ENCODE data around the gene AGFG1.

The AGFG1 gene

DNA sequence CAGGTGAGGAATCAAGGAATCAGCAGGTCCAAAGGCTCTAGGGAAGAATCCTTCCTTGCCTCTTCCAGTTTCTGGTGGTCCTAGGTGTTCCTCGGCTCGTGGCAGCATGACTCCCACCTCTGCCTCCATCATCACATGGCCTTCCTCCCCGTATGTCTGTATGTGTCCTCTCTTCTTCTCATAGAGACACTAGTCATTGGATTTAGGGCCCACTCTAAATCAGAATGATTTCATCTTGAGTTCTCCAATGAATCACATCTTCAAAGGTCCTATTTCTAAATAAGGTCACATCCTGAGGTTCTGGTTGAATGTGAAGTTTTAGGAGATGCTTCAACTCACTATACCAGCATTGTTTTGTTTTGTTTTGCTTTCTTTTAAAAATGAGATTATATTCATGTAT is 11.1 kb upstream of the AGFG1 start:
- no peak for DNase-seq (ENCODE audit: low read depth in 1 of 2, low spot score in 1 of 2)
- H3K27me3 ChIP-seq (ENCODE audit: insufficient read depth, poor library complexity, severe bottlenecking): no peaks in the 10 kb centered on the region
- H3K27ac ChIP-seq (replicated peaks): no peak overlapping the region
- H3K4me3 ChIP-seq (replicated peaks; ENCODE audit: insufficient read depth, low read length): no peak overlapping the region
- no peak for TF ChIP-seq POLR2AphosphoS5 (IDR thresholded peaks at IDR 0.05; ENCODE audit: low read depth)
- TF ChIP-seq, protein P1, sequence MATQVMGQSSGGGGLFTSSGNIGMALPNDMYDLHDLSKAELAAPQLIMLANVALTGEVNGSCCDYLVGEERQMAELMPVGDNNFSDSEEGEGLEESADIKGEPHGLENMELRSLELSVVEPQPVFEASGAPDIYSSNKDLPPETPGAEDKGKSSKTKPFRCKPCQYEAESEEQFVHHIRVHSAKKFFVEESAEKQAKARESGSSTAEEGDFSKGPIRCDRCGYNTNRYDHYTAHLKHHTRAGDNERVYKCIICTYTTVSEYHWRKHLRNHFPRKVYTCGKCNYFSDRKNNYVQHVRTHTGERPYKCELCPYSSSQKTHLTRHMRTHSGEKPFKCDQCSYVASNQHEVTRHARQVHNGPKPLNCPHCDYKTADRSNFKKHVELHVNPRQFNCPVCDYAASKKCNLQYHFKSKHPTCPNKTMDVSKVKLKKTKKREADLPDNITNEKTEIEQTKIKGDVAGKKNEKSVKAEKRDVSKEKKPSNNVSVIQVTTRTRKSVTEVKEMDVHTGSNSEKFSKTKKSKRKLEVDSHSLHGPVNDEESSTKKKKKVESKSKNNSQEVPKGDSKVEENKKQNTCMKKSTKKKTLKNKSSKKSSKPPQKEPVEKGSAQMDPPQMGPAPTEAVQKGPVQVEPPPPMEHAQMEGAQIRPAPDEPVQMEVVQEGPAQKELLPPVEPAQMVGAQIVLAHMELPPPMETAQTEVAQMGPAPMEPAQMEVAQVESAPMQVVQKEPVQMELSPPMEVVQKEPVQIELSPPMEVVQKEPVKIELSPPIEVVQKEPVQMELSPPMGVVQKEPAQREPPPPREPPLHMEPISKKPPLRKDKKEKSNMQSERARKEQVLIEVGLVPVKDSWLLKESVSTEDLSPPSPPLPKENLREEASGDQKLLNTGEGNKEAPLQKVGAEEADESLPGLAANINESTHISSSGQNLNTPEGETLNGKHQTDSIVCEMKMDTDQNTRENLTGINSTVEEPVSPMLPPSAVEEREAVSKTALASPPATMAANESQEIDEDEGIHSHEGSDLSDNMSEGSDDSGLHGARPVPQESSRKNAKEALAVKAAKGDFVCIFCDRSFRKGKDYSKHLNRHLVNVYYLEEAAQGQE (IDR thresholded peaks at IDR 0.05; ENCODE audit: insufficient replicate concordance, low read depth): no peak
- TF ChIP-seq GABPA (IDR thresholded peaks at IDR 0.05; ENCODE audit: low read depth): no peak
- TF ChIP-seq SPI1 (IDR thresholded peaks at IDR 0.05; ENCODE audit: borderline replicate concordance, low read depth): no peak
- TF ChIP-seq, protein P2, sequence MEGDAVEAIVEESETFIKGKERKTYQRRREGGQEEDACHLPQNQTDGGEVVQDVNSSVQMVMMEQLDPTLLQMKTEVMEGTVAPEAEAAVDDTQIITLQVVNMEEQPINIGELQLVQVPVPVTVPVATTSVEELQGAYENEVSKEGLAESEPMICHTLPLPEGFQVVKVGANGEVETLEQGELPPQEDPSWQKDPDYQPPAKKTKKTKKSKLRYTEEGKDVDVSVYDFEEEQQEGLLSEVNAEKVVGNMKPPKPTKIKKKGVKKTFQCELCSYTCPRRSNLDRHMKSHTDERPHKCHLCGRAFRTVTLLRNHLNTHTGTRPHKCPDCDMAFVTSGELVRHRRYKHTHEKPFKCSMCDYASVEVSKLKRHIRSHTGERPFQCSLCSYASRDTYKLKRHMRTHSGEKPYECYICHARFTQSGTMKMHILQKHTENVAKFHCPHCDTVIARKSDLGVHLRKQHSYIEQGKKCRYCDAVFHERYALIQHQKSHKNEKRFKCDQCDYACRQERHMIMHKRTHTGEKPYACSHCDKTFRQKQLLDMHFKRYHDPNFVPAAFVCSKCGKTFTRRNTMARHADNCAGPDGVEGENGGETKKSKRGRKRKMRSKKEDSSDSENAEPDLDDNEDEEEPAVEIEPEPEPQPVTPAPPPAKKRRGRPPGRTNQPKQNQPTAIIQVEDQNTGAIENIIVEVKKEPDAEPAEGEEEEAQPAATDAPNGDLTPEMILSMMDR (IDR thresholded peaks at IDR 0.05; ENCODE audit: insufficient read depth, low read length): no peak

DNA sequence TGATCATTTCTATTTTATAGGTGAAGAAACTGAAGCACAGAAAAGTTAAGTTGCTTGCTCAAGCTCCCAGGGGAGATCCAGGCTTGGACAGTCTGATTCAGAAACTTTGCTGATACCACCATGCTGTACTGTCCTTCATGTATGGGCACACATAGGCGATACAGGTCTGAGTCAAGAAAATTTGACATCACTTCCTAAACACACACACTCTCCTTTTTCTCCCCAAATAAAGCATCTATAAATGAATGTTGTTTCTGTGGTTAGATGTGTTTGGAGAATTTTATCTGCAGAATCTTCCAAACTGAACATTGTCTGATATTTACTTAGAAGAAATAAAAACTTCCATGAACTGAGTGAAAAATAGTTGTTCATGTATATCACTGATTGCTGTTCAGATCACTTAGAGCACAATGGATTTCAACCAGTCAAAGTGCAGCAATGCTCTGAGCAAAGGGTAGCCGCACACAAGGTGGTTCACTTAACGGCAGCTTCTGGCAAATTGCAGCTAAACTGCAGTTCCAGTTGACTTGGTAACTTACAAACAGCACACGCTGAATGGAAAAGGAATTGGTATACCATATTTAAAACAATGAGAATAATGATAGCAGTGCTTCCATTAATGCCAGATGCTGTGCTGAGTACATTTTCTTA is 10.0 kb upstream of the AGFG1 start:
- Histone ChIP-seq H3K27me3 (ENCODE audit: insufficient read depth, poor library complexity, severe bottlenecking) (no peaks in the 10 kb centered on the region), H3K4me3 (replicated peaks; ENCODE audit: insufficient read depth, low read length) (no peak overlapping the region), H3K27ac (replicated peaks) (no peak overlapping the region)
- no peak for DNase-seq (ENCODE audit: low read depth in 1 of 2, low spot score in 1 of 2)
- TF ChIP-seq, protein P1 (IDR thresholded peaks at IDR 0.05; ENCODE audit: insufficient replicate concordance, low read depth): no peak
- TF ChIP-seq SPI1 (IDR thresholded peaks at IDR 0.05; ENCODE audit: borderline replicate concordance, low read depth): no peak

DNA sequence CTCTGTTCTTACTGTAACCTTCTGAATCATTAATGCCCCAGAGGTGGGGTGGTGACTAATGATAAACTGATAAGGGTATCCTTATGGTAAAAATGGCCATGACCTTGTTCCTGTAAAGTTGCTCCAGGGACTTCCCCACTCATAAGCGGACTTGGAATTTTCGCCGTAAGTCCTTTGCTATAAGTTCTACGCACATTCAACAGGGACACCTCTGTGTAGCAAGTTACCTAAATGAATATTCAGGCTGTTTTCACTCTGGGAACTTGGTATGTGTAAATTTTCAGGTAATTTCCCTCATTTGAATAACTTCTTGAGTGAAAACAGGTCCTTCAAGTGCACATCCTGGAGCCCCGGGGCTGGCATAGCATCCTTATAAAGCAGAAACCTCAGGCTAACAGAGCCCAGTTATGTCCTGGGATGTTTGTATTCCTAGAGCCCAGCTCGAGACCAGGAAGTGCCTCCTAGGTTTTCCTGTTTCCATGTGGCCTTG is 9.4 kb upstream of the AGFG1 start:
- DNase-seq (ENCODE audit: low read depth in 1 of 2, low spot score in 1 of 2): no peak
- H3K27ac ChIP-seq (replicated peaks): no peak overlapping the region
- no peak for TF ChIP-seq SPI1 (IDR thresholded peaks at IDR 0.05; ENCODE audit: borderline replicate concordance, low read depth)
- no peak for TF ChIP-seq GABPA (IDR thresholded peaks at IDR 0.05; ENCODE audit: low read depth)
- TF ChIP-seq, protein P1 (IDR thresholded peaks at IDR 0.05; ENCODE audit: insufficient replicate concordance, low read depth): no peak
- TF ChIP-seq, protein P2 (IDR thresholded peaks at IDR 0.05; ENCODE audit: insufficient read depth, low read length): no peak
- no peak for TF ChIP-seq POLR2AphosphoS5 (IDR thresholded peaks at IDR 0.05; ENCODE audit: low read depth)
- no peak overlapping the region for H3K4me3 ChIP-seq (replicated peaks; ENCODE audit: insufficient read depth, low read length)
- no peaks in the 10 kb centered on the region for H3K27me3 ChIP-seq (ENCODE audit: insufficient read depth, poor library complexity, severe bottlenecking)
